H1 (cell line): ENCODE data around the gene CIT. TPM values are rescaled to one million over a fixed set of nuclear protein-coding genes. Genes with fewer than 3 reads are reported as not detected.

Experiments
- CREB1 ChIP-seq: IDR thresholded peaks from 2 replicates; pipeline ENCODE4 v1.6.1; 2012; ENCODE audit warnings: inconsistent platforms
- SIX5 ChIP-seq: IDR thresholded peaks from 2 replicates; pipeline ENCODE4 v1.6.1; 2011; ENCODE audit warnings: mild to moderate bottlenecking, low read depth, low read length
- SRF ChIP-seq: IDR thresholded peaks from 2 replicates; pipeline ENCODE4 v1.6.1; 2011; ENCODE audit warnings: mild to moderate bottlenecking, low read depth, low read length, moderate library complexity
- polyA plus RNA-seq, 7 experiments: library from polyadenylated mRNA; depleted of rRNA in 3 of 7; stranded (reverse) in 5 of 7; unstranded in 2 of 7; fragments of >200 nt in 5 of 7; fragments of 200-250 nt in 2 of 7; gene quantifications; 1 replicate in 5 of 7; 2 replicates in 1 of 7; 4 replicates in 1 of 7; pipeline versions ENCODE4 v1.2.1 to v1.2.3, GENCODE V29; 2011 to 2013; ENCODE audit warnings: missing spikeins in 2 of 7, mixed read lengths in 2 of 7
- total RNA-seq: library from RNA; stranded (reverse); fragmentation: NEBNext Ultra II Directional; extraction: Animal tissue kit (Norgen Biotek cat#: 25700); gene quantifications from 2 replicates; pipeline ENCODE4 v1.2.1, GENCODE V29; 2021

The CIT gene
- total and polyA plus RNA-seq, 2 of the 8 experiments (the other 6 are each of a cell fraction or from before 2014, with no cell fraction given): 17.1 to 60.9 TPM

GRCh38 chr12:119802472-119802871 is 74.6 kb downstream of the CIT start (continued):
- no peak for TF ChIP-seq CREB1
- no peak for TF ChIP-seq SIX5
- no peak for TF ChIP-seq SRF
- TF ChIP-seq, all 59 proteins: peak for 0
